GM23338 (cell line): ENCODE data around the gene FHOD1.

Experiments
- POLR2AphosphoS5 ChIP-seq: IDR thresholded peaks from 2 replicates; pipeline ENCODE4 v1.6.1; 2016; ENCODE audit warnings: antibody characterized with exemption, low read depth
- TF ChIP-seq, protein P1 (sequence below), 2 experiments: fragments of 200-600 bp in 1 of 2; sonication (generic) in 1 of 2; conservative IDR thresholded peaks; 2 replicates each; pipeline versions ENCODE4 v1.5.1 to v1.6.1; 2016 to 2017; ENCODE audit warnings: antibody characterized with exemption in 2 of 2, low read depth in 2 of 2, mild to moderate bottlenecking in 2 of 2, moderate library complexity in 1 of 2

DNA sequence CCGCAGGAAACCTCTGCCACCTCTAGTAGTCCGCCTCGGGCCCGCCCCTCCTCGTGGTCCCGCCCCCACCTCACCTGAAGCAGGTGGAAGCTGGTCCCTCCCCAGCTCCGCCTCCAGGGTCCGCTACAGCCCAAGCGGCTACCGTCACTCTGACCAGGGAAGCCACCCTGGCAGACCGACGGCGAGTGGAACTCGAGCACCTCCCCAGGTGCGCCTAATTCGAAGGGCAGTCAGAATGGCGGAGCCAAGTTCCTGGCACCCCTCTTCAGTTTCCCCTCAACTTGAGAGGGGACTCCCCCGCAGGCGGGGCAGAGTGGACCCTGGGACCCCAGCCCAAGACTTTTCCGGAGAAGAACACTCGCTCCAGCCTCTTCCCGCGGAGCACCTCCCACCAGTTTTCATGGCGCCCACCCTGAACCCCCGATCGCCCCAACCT lies 507 bp downstream of the FHOD1 start:
- peak; percentile 64; the same call in 1 of the 2 replicates for TF ChIP-seq POLR2AphosphoS5
- TF ChIP-seq, protein P1, sequence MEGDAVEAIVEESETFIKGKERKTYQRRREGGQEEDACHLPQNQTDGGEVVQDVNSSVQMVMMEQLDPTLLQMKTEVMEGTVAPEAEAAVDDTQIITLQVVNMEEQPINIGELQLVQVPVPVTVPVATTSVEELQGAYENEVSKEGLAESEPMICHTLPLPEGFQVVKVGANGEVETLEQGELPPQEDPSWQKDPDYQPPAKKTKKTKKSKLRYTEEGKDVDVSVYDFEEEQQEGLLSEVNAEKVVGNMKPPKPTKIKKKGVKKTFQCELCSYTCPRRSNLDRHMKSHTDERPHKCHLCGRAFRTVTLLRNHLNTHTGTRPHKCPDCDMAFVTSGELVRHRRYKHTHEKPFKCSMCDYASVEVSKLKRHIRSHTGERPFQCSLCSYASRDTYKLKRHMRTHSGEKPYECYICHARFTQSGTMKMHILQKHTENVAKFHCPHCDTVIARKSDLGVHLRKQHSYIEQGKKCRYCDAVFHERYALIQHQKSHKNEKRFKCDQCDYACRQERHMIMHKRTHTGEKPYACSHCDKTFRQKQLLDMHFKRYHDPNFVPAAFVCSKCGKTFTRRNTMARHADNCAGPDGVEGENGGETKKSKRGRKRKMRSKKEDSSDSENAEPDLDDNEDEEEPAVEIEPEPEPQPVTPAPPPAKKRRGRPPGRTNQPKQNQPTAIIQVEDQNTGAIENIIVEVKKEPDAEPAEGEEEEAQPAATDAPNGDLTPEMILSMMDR (conservative IDR thresholded peaks at IDR 0.05; ENCODE audit: low read depth in 2 of 2), result peak in 1 of 2 experiments; percentile 42; a peak in 2 of 4 replicates
